ENCODE measurements around the gene NPAS3.

Gene NPAS3

DNA sequence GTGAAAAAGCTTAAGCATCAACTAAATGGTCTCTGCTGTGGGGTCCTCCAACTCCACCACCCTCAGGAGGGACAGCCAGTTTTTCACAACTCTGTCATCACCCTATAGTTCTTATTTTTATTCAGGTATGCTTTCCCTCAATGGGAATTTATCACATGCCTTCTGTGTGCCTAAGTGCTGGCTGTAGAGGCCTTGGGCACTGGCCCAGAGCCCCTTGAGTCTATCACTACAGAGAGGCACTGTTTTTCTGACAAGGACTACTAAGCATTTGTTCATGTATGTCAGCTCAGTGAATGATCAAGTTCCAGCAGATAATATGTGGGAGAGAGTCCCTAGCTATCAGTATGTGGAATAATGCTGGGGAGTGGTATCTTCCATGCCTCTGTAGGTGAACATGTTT lies 463.9 kb downstream of the NPAS3 start:
- TF ChIP-seq, protein P1, sequence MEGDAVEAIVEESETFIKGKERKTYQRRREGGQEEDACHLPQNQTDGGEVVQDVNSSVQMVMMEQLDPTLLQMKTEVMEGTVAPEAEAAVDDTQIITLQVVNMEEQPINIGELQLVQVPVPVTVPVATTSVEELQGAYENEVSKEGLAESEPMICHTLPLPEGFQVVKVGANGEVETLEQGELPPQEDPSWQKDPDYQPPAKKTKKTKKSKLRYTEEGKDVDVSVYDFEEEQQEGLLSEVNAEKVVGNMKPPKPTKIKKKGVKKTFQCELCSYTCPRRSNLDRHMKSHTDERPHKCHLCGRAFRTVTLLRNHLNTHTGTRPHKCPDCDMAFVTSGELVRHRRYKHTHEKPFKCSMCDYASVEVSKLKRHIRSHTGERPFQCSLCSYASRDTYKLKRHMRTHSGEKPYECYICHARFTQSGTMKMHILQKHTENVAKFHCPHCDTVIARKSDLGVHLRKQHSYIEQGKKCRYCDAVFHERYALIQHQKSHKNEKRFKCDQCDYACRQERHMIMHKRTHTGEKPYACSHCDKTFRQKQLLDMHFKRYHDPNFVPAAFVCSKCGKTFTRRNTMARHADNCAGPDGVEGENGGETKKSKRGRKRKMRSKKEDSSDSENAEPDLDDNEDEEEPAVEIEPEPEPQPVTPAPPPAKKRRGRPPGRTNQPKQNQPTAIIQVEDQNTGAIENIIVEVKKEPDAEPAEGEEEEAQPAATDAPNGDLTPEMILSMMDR (IDR thresholded peaks at IDR 0.05; ENCODE audit: control insufficient read depth, insufficient read depth, low read depth, low read length, missing control alignments) = no peak
- no peak for DNase-seq (ENCODE audit: low read depth)
- H3K4me3 ChIP-seq (ENCODE audit: control insufficient read depth, low read depth, low read length) = no peak overlapping the region

DNA sequence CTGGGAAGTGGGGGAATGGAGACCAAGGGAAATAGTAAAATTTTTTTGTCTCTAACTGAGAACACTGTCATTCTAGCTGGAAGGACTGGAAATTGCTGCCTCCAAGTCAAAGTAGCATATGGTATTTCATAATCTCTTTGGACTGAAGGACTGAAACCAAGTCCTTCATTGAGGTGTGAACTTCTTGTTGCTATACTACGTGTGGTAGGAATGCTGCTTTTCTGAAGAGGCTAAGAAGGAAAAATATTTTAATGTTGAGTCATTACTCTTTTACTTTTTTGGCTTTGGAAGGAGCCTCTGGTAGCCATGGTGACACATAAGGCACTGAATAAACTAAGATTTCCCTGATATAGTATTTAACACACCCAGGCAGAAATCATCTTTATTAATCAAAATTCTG lies 465.4 kb downstream of the NPAS3 start:
- peak; percentile 73 for DNase-seq (ENCODE audit: low read depth)
- TF ChIP-seq, protein P1 (IDR thresholded peaks at IDR 0.05; ENCODE audit: control insufficient read depth, insufficient read depth, low read depth, low read length, missing control alignments) = peak; percentile 4

DNA sequence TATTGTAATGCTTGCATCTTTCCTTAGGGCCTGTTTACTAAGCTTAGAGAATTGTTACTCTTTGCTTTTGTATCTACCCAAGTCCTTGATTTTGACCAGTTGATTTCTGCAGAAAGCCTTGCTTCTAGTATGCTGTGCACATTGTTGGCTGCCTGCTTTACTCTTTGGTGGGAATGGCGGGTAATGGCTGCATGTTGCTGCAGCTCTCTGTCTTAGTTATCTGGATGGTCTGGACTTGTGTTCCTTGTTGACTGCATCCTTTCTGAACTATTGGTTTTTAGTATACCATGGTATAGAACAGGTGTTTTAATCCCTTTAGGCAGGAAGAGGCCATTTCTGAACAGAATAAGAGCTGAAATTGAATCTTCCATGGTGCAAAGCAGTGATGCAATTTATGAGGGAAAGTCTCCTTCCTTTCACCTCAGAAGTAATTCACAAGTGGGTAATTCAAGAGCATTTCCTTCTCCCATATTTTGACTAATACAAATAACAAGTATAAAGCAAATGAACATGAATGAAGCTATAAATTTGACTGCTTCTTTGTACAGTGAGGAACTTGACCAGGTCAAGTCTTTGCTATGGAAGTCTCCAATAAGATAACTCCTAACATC lies 466.4 kb downstream of the NPAS3 start:
- TF ChIP-seq, protein P1 (IDR thresholded peaks at IDR 0.05; ENCODE audit: control insufficient read depth, insufficient read depth, low read depth, low read length, missing control alignments) = no peak
- H3K4me3 ChIP-seq (ENCODE audit: control insufficient read depth, low read depth, low read length) = no peak overlapping the region
- DNase-seq (ENCODE audit: low read depth) = no peak

More for the DNA sequence above, 465.4 kb downstream of the NPAS3 start:
- no peak overlapping the region for H3K4me3 ChIP-seq (ENCODE audit: control insufficient read depth, low read depth, low read length)

DNA sequence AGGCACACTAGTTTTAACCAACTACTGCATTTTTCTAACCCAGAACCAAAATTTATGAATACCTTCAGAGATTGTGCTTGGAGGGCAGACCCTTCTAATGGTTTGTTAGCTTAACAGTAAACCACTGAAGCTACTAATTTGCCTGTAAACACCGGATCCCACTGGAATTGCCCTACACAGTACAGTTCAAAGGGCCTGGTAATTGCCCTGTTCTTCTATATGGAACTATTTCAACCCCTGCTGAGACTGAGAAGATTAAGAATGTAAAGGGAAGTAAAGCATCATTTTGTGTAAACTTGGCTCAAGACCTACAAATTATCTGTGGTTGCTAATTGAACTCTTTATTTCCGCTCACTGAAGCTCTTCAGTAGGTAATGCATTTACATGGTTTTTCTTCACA lies 468.1 kb downstream of the NPAS3 start:
- DNase-seq (ENCODE audit: low read depth) = no peak
- TF ChIP-seq, protein P1 (IDR thresholded peaks at IDR 0.05; ENCODE audit: control insufficient read depth, insufficient read depth, low read depth, low read length, missing control alignments) = no peak

DNA sequence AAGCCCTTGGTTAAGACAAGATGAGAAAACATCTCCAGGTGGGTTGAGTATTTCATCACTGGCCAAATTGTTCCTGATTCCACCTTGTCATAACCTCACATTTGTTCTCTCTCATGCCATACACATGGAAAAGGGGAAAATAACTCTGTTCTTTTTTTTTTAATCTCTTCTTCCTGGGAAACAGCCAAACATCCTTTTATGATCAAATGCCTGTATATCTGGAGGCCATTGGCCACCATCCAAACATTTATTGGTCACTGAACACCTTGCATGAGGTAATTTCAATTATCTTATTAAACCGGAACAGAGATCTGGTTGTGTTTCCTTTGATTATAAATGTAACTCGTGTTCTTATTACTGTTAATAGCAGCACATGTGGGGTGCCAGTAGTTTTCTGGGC lies 469.6 kb downstream of the NPAS3 start:
- TF ChIP-seq, protein P1 (IDR thresholded peaks at IDR 0.05; ENCODE audit: control insufficient read depth, insufficient read depth, low read depth, low read length, missing control alignments) = no peak
- no peak overlapping the region for H3K4me3 ChIP-seq (ENCODE audit: control insufficient read depth, low read depth, low read length)
- DNase-seq (ENCODE audit: low read depth) = no peak

More for the DNA sequence above, 468.1 kb downstream of the NPAS3 start:
- H3K4me3 ChIP-seq (ENCODE audit: control insufficient read depth, low read depth, low read length) = no peak overlapping the region

DNA sequence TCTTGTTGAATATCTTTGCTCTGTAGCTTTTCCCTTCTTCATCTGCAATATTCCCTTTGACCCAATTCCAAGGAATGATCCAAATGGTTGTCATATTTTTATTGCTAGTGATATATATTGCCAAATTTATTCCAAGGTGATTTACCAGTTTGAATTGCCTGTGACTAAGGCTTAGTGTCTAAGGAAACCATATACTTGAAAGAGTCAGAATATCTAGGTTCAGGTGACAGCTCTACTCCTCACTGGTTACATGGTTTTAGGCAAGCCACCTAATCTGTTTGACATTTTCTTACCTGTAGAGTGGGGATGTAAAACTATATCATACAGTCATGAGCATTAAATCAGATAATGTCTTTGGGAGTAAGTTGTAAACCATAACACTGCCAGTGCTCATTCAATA lies 473.8 kb downstream of the NPAS3 start:
- H3K4me3 ChIP-seq (ENCODE audit: control insufficient read depth, low read depth, low read length) = no peak overlapping the region
- TF ChIP-seq, protein P1 (IDR thresholded peaks at IDR 0.05; ENCODE audit: control insufficient read depth, insufficient read depth, low read depth, low read length, missing control alignments) = no peak
- no peak for DNase-seq (ENCODE audit: low read depth)

Data from AG09309 (cell line).